A549 (cell line): ENCODE measurements around the gene ZNF586. TPM values are rescaled to one million over a fixed set of nuclear protein-coding genes. Genes with fewer than 3 reads are reported as not detected.

ENCODE experiments used
- ATAC-seq, 2 experiments: fragments of 200-7000 bp in 1 of 2; fragments of >200 bp in 1 of 2; cut with Nextera tagmentation in 1 of 2; cut with Tn5 transposase in 1 of 2; 3 replicates each; pipeline versions ENCODE4 v1.8.0 to v1.9.1; 2018 to 2020; ENCODE audit warnings: mild to moderate bottlenecking in 1 of 2, moderate library complexity in 1 of 2
- CTCF ChIA-PET: fragments of 300-600 bp; sonication (Branson Sonifier 250); formaldehyde crosslinking; extraction: SDS; loops from one replicate; lab custom pipeline; 2021; ENCODE audit warnings: antibody characterized with exemption, inconsistent platforms; lab: Yijun Ruan, JAX
- POLR2A ChIA-PET: fragments of 350-600 bp; formaldehyde crosslinking; extraction: SDS; loops from one replicate; lab custom pipeline; 2021; ENCODE audit warnings: antibody characterized with exemption, inconsistent platforms; lab: Yijun Ruan, JAX
- DNase-seq, 2 experiments: peaks; one replicate each; pipeline versions ENCODE4 v3.0.0 to v3.0.0-alpha.2; 2011 to 2016; ENCODE audit warnings: low read depth in 1 of 2, low spot score in 1 of 2
- FAIRE-seq: peaks from 2 replicates; lab custom pipeline; 2011; peaks lifted over from hg19 to GRCh38; lab: Jason Lieb, UNC
- H3K27ac ChIP-seq, 2 experiments: fragments of >200 bp; sonication (Bioruptor Twin); formaldehyde crosslinking; 3 replicates each; pipeline ENCODE4 v1.5.1; 2016 to 2017
- H3K4me1 ChIP-seq: fragments of >200 bp; sonication (Bioruptor Twin); formaldehyde crosslinking; 3 replicates; pipeline ENCODE4 v1.6.1; 2016
- H3K4me2 ChIP-seq: fragments of >200 bp; sonication (Bioruptor Twin); formaldehyde crosslinking; 3 replicates; pipeline ENCODE4 v1.6.1; 2016
- H3K4me3 ChIP-seq: fragments of >200 bp; sonication (Bioruptor Twin); formaldehyde crosslinking; 3 replicates; pipeline ENCODE4 v1.5.1; 2016
- H3K9me3 ChIP-seq: fragments of >200 bp; sonication (Bioruptor Twin); formaldehyde crosslinking; 3 replicates; pipeline ENCODE4 v1.6.1; 2016
- ATOH8 ChIP-seq: fragments of 250-450 bp; sonication (Bioruptor Pico); IDR thresholded peaks from 2 replicates; pipeline ENCODE4 v1.5.0; 2020; ENCODE audit warnings: low read depth, mild to moderate bottlenecking, moderate library complexity
- CBX2 ChIP-seq: fragments of 200-600 bp; sonication (generic); IDR thresholded peaks from 2 replicates; pipeline ENCODE4 v1.6.1; 2016; ENCODE audit warnings: low read depth, mild to moderate bottlenecking, borderline replicate concordance
- ESRRA ChIP-seq: fragments of 150-350 bp; IDR thresholded peaks from 2 replicates; pipeline ENCODE4 v1.6.1; 2014; ENCODE audit warnings: mild to moderate bottlenecking, low read length, borderline replicate concordance
- FOSL2 ChIP-seq, 2 experiments: fragments of 450-650 bp in 1 of 2; fragments of >200 bp in 1 of 2; sonication (Bioruptor Twin) in 1 of 2; formaldehyde crosslinking; IDR thresholded peaks; 2 replicates each; pipeline versions ENCODE4 v1.5.0 to v1.6.1; 2016 to 2020; ENCODE audit warnings: mild to moderate bottlenecking in 1 of 2, moderate library complexity in 1 of 2
- FOXS1 ChIP-seq: fragments of 250-450 bp; sonication (Bioruptor Pico); IDR thresholded peaks from 2 replicates; pipeline ENCODE4 v1.5.0; 2020; ENCODE audit warnings: mild to moderate bottlenecking, moderate library complexity
- HES2 ChIP-seq: fragments of >200 bp; sonication (Bioruptor Twin); formaldehyde crosslinking; IDR thresholded peaks from 2 replicates; pipeline ENCODE4 v1.6.1; 2016
- HEYL ChIP-seq: fragments of 250-450 bp; sonication (Bioruptor Pico); IDR thresholded peaks from 2 replicates; pipeline ENCODE4 v1.8.0; 2021; ENCODE audit warnings: mild to moderate bottlenecking, moderate library complexity
- HMGXB4 ChIP-seq: fragments of 250-450 bp; sonication (Bioruptor Pico); IDR thresholded peaks from 2 replicates; pipeline ENCODE4 v1.5.0; 2021; ENCODE audit warnings: mild to moderate bottlenecking, moderate library complexity, borderline replicate concordance
- HOXA7 ChIP-seq: fragments of 250-450 bp; sonication (Bioruptor Pico); IDR thresholded peaks from 2 replicates; pipeline ENCODE4 v1.5.0; 2020; ENCODE audit warnings: mild to moderate bottlenecking, moderate library complexity
- HOXB5 ChIP-seq: fragments of 250-450 bp; sonication (Bioruptor Pico); IDR thresholded peaks from 2 replicates; pipeline ENCODE4 v1.5.0; 2020; ENCODE audit warnings: mild to moderate bottlenecking, moderate library complexity
- JUNB ChIP-seq: fragments of >200 bp; sonication (Bioruptor Twin); formaldehyde crosslinking; IDR thresholded peaks from 2 replicates; pipeline ENCODE4 v1.6.1; 2016
- KDM1A ChIP-seq: fragments of 200-600 bp; sonication (generic); IDR thresholded peaks from 2 replicates; pipeline ENCODE4 v1.6.1; 2016; ENCODE audit warnings: low read depth, mild to moderate bottlenecking
- KDM5A ChIP-seq: fragments of 200-600 bp; sonication (generic); IDR thresholded peaks from 2 replicates; pipeline ENCODE4 v1.6.1; 2016; ENCODE audit warnings: antibody characterized with exemption, mild to moderate bottlenecking
- MAFK ChIP-seq: fragments of 450-650 bp; IDR thresholded peaks from 2 replicates; pipeline ENCODE4 v1.6.1; 2014; ENCODE audit not compliant: partially characterized antibody
- MAX ChIP-seq: IDR thresholded peaks from 2 replicates; pipeline ENCODE4 v1.6.1; 2012
- MAZ ChIP-seq: fragments of 150-350 bp; IDR thresholded peaks from 2 replicates; pipeline ENCODE4 v1.6.1; 2014; ENCODE audit warnings: antibody characterized with exemption, low read depth, low read length, borderline replicate concordance
- NFE2L2 ChIP-seq: fragments of 150-350 bp; conservative IDR thresholded peaks from 2 replicates; pipeline ENCODE4 v1.6.1; 2014; ENCODE audit warnings: low read length
- NR3C1 ChIP-seq: fragments of >200 bp; sonication (Bioruptor Twin); formaldehyde crosslinking; IDR thresholded peaks from 3 replicates; pipeline ENCODE4 v1.6.1; 2017
- PHF8 ChIP-seq: fragments of 200-600 bp; sonication (generic); IDR thresholded peaks from 2 replicates; pipeline ENCODE4 v1.6.1; 2016; ENCODE audit warnings: low read depth, mild to moderate bottlenecking, antibody characterized with exemption, moderate library complexity, borderline replicate concordance
- POLR2AphosphoS2 ChIP-seq: conservative IDR thresholded peaks from 2 replicates; pipeline ENCODE4 v1.6.1; 2012; ENCODE audit warnings: low read length, improper control_type of control experiment, inconsistent platforms
- RARB ChIP-seq: fragments of 250-450 bp; sonication (Bioruptor Pico); IDR thresholded peaks from 2 replicates; pipeline ENCODE4 v1.8.0; 2021; ENCODE audit warnings: mild to moderate bottlenecking, moderate library complexity
- RFX5 ChIP-seq: fragments of 450-650 bp; IDR thresholded peaks from 2 replicates; pipeline ENCODE4 v1.7.1; 2014; ENCODE audit warnings: antibody characterized with exemption, mild to moderate bottlenecking, moderate library complexity
- SMC3 ChIP-seq: fragments of >200 bp; sonication (Bioruptor Twin); formaldehyde crosslinking; IDR thresholded peaks from 3 replicates; pipeline ENCODE4 v1.6.1; 2018; ENCODE audit warnings: inconsistent platforms
- USF2 ChIP-seq: fragments of 450-650 bp; IDR thresholded peaks from 2 replicates; pipeline ENCODE4 v1.6.1; 2014; ENCODE audit warnings: antibody characterized with exemption
- ZNF302 ChIP-seq: fragments of 250-450 bp; sonication (Bioruptor Pico); IDR thresholded peaks from 2 replicates; pipeline ENCODE4 v1.9.0; 2021; ENCODE audit warnings: inconsistent platforms, mild to moderate bottlenecking, moderate library complexity
- ZSCAN20 ChIP-seq: fragments of 250-450 bp; sonication (Bioruptor Pico); IDR thresholded peaks from 2 replicates; pipeline ENCODE4 v1.8.0; 2022; ENCODE audit warnings: mild to moderate bottlenecking, moderate library complexity
- WGBS: methylation state at CpG from one replicate; pipeline ENCODE4 v1.1.6; 2017; ENCODE audit errors: missing lambda C conversion rate; 5-methylcytosine and 5-hydroxymethylcytosine counted together
- polyA plus RNA-seq, 4 experiments: library from polyadenylated mRNA; depleted of rRNA in 3 of 4; stranded (reverse); fragments of >200 nt; fragmentation: RNase III in 1 of 4; extraction: RNeasy Plus Mini Kit Qiagen cat#74134 plus additional on column Dnase treatment in 1 of 4; gene quantifications; 2 replicates in 3 of 4; 3 replicates in 1 of 4; pipeline ENCODE4 v1.2.3, GENCODE V29; 2011 to 2017

The ZNF586 gene
- polyA plus RNA-seq, 2 of the 4 experiments (the other 2 are of a cell fraction) = 7.1 to 8.2 TPM

- peak overlapping the region; percentile 21 to 90; a peak in 3 of 6 replicates for H3K27ac ChIP-seq
- POLR2A ChIA-PET = interaction anchor here (0.6 to 1.5 kb wide), 6 partner anchors 34 to 452 kb away, joined by 3 to 7 read pairs (median 4); partner anchors contain the start of genes ZNF416, ZNF551, ZNF586 and ZNF587
Measured at GRCh38 chr19:57815247-57816075, 46.0 kb downstream of the ZNF586 start.

DNA sequence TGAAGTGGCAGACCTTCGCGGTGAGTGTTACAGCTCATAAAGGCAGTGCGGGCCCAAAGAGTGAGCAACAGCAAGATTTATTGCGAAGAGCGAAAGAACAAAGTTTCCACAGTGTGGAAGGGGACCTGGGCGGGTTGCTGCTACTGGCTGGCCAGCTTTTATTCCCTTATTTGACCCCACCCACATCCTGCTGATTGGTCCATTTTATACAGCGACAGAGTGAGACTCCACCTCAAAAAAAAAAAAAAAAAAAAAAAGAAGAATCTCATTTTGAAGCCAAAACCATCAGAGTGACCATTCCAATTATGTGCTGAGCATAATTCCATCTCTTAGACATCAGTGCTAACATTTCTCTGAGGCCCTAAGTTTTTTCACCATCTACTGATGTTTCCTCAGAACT lies 47.2 kb downstream of the ZNF586 start:
- no peak for ATAC-seq
- 94% methylated on average over 7 of the region's 7 CpGs for WGBS
- POLR2A ChIA-PET = no interaction called here
- CTCF ChIA-PET = interaction anchor here (0.7 kb wide), 1 partner anchor 64 kb away, joined by 4 read pairs; no protein-coding TSS in a partner anchor
- H3K4me1 ChIP-seq = peaks cover 5% of the 10 kb centered on the region; the same call in 2 of the 3 replicates
- FAIRE-seq = no peak
- no peak overlapping the region for H3K4me2 ChIP-seq
- peaks cover 5% of the 10 kb centered on the region; the same call in 1 of the 3 replicates for H3K9me3 ChIP-seq
- DNase-seq = no peak
- TF ChIP-seq RARB (CRISPR knock-in tag) (no peak), MAZ (no peak), HES2 (no peak), ESRRA (no peak), FOXS1 (CRISPR knock-in tag) (no peak), KDM5A (no peak), HEYL (no peak)
- H3K27ac ChIP-seq = no peak overlapping the region
- no peak overlapping the region for H3K4me3 ChIP-seq

More at GRCh38 chr19:57815247-57816075, 46.0 kb downstream of the ZNF586 start:
- peak overlapping the region; percentile 82; the same call in 2 of the 3 replicates for H3K4me3 ChIP-seq
- H3K4me1 ChIP-seq = peaks cover under 1% of the 10 kb centered on the region; the same call in 1 of the 3 replicates
- DNase-seq = no peak
- peak overlapping the region; percentile 58 for H3K4me2 ChIP-seq
- ATAC-seq = no peak
- WGBS = 85% methylated on average over 17 of the region's 17 CpGs
- TF ChIP-seq CBX2 (no peak), MAX (no peak), FOSL2 (IDR thresholded peaks at IDR 0.05) (no peak), FOSL2 (CRISPR knock-in tag; IDR thresholded peaks at IDR 0.05) (no peak), ZSCAN20 (CRISPR knock-in tag) (no peak), HOXB5 (CRISPR knock-in tag) (no peak), USF2 (no peak), ATOH8 (CRISPR knock-in tag) (no peak), HEYL (no peak), PHF8 (no peak), NR3C1 (no peak), KDM1A (no peak), HOXA7 (CRISPR knock-in tag) (no peak)
- no peak for FAIRE-seq
- peaks cover 5% of the 10 kb centered on the region; the same call in 2 of the 3 replicates for H3K9me3 ChIP-seq
- CTCF ChIA-PET = no interaction called here

GRCh38 chr19:57817976-57818375 lies 48.5 kb downstream of the ZNF586 start:
- DNase-seq (no peak), ATAC-seq (no peak), FAIRE-seq (no peak)
- Histone ChIP-seq H3K4me2 (no peak overlapping the region), H3K9me3 (peaks cover 10% of the 10 kb centered on the region; the same call in 1 of the 3 replicates), H3K4me3 (no peak overlapping the region), H3K4me1 (peaks cover 5% of the 10 kb centered on the region; the same call in 2 of the 3 replicates), H3K27ac (no peak overlapping the region)
- 94% methylated on average over 14 of the region's 14 CpGs for WGBS
- ChIA-PET CTCF (interaction anchor here (1.4 kb wide), 1 partner anchor 12 kb away, joined by 3 read pairs; the partner anchor contains the start of gene ZNF587B), POLR2A (no interaction called here)
- TF ChIP-seq RFX5 (no peak), FOXS1 (CRISPR knock-in tag) (no peak), HES2 (no peak), JUNB (no peak), ZNF302 (no peak), MAFK (no peak), POLR2AphosphoS2 (no peak), MAZ (no peak), NFE2L2 (no peak), NR3C1 (no peak), HMGXB4 (CRISPR knock-in tag) (no peak), MAX (no peak), SMC3 (no peak)
